Right atrium auricular region (tissue), 2 donors: Measurements from ENCODE around the gene SYNE2. TPM values are rescaled to one million over a fixed set of nuclear protein-coding genes. Genes with fewer than 3 reads are reported as not detected.
"Not testable (repeated sequence)": the region's sequence is repeated elsewhere in the genome, so short reads cannot be mapped to it uniquely, and the experiment has no call there.

ENCODE experiments used
- DNase-seq: peaks from one replicate; pipeline ENCODE4 v3.0.0-alpha.2; 2019; ENCODE audit warnings: low spot score
- H3K27ac ChIP-seq, 2 donors: fragments of 200-600 bp; sonication (generic); 1 replicate in 1 of 2; 2 replicates in 1 of 2; pipeline ENCODE4 v1.5.1; 2016 to 2019
- H3K27me3 ChIP-seq, 2 donors: fragments of 200-600 bp; sonication (generic); one replicate each; pipeline versions ENCODE4 v1.5.1 to v1.6.0; 2017 to 2019
- H3K36me3 ChIP-seq: fragments of 200-600 bp; sonication (generic); one replicate; pipeline ENCODE4 v1.5.1; 2016
- H3K4me1 ChIP-seq, 2 donors: fragments of 200-600 bp; sonication (generic); one replicate each; pipeline versions ENCODE4 v1.5.1 to v1.6.0; 2017 to 2019
- H3K4me3 ChIP-seq, 2 donors: fragments of 200-600 bp; sonication (generic); 1 replicate in 1 of 2; 2 replicates in 1 of 2; pipeline ENCODE4 v1.5.1; 2017 to 2019; ENCODE audit warnings: mild to moderate bottlenecking in 1 of 2, moderate library complexity in 1 of 2
- H3K9me3 ChIP-seq, 2 donors: fragments of 200-600 bp; sonication (generic); one replicate each; pipeline ENCODE4 v1.5.1; 2019
- CTCF ChIP-seq, 2 donors: fragments of 200-600 bp; sonication (generic); IDR thresholded peaks; one replicate each; pipeline ENCODE4 v1.5.1; 2019; ENCODE audit warnings: antibody characterized with exemption in 2 of 2
- total RNA-seq, 2 donors: library from RNA; depleted of rRNA; stranded (reverse); fragments of >200 nt; gene quantifications; one replicate each; pipeline ENCODE4 v1.1.0, GENCODE V29; 2016

Gene SYNE2
- total RNA-seq, 2 donors from 2014 or later, result 149 to 202 TPM

GRCh38 chr14:64176330-64176729 is 323.5 kb downstream of the SYNE2 start:
- no peak for DNase-seq
- H3K36me3 ChIP-seq, result peaks cover 28% of the 10 kb centered on the region
- TF ChIP-seq CTCF (IDR thresholded peaks at IDR 0.05), result no peak

GRCh38 chr14:64178814-64179213 is 326.0 kb downstream of the SYNE2 start:
- H3K4me1 ChIP-seq, result no peaks in the 10 kb centered on the region
- no peak overlapping the region for H3K27ac ChIP-seq
- H3K9me3 ChIP-seq, result no peaks in the 10 kb centered on the region
- H3K36me3 ChIP-seq, result peaks cover 21% of the 10 kb centered on the region
- H3K27me3 ChIP-seq, result no peaks in the 10 kb centered on the region
- no peak for TF ChIP-seq CTCF (IDR thresholded peaks at IDR 0.05)
- H3K4me3 ChIP-seq, result no peak overlapping the region
- DNase-seq, result no peak

More at GRCh38 chr14:64176330-64176729, 323.5 kb downstream of the SYNE2 start:
- Histone ChIP-seq H3K4me1 (no peaks in the 10 kb centered on the region), H3K4me3 (no peak overlapping the region), H3K27me3 (no peaks in the 10 kb centered on the region), H3K9me3 (no peaks in the 10 kb centered on the region), H3K27ac (no peak overlapping the region)

- H3K36me3 ChIP-seq, result peaks cover 14% of the 10 kb centered on the region
- H3K27me3 ChIP-seq, H3K4me1 ChIP-seq, H3K4me3 ChIP-seq, H3K27ac ChIP-seq, H3K9me3 ChIP-seq, DNase-seq: not testable (repeated sequence)
These were observed 330.1 kb downstream of the SYNE2 start for GRCh38 chr14:64182908-64183307.

GRCh38 chr14:64184103-64184729 is 331.4 kb downstream of the SYNE2 start:
- H3K27ac ChIP-seq, result no peak overlapping the region
- peaks cover 9% of the 10 kb centered on the region for H3K36me3 ChIP-seq
- DNase-seq, result no peak
- no peak overlapping the region for H3K4me3 ChIP-seq
- TF ChIP-seq CTCF (IDR thresholded peaks at IDR 0.05), result no peak
- no peaks in the 10 kb centered on the region for H3K9me3 ChIP-seq
- H3K4me1 ChIP-seq, result no peaks in the 10 kb centered on the region
- H3K27me3 ChIP-seq, result no peaks in the 10 kb centered on the region

GRCh38 chr14:64185184-64185583 is 332.4 kb downstream of the SYNE2 start:
- Histone ChIP-seq H3K4me1 (no peaks in the 10 kb centered on the region), H3K9me3 (no peaks in the 10 kb centered on the region), H3K36me3 (peaks cover 18% of the 10 kb centered on the region), H3K4me3 (no peak overlapping the region), H3K27me3 (no peaks in the 10 kb centered on the region), H3K27ac (no peak overlapping the region)
- no peak for TF ChIP-seq CTCF (IDR thresholded peaks at IDR 0.05)
- DNase-seq, result no peak

- H3K4me1 ChIP-seq, result no peaks in the 10 kb centered on the region
- no peaks in the 10 kb centered on the region for H3K9me3 ChIP-seq
- H3K27me3 ChIP-seq, result no peaks in the 10 kb centered on the region
- no peak for TF ChIP-seq CTCF (IDR thresholded peaks at IDR 0.05)
- DNase-seq, result no peak
- no peak overlapping the region for H3K4me3 ChIP-seq
- peaks cover 21% of the 10 kb centered on the region for H3K36me3 ChIP-seq
- no peak overlapping the region for H3K27ac ChIP-seq
These were observed 333.7 kb downstream of the SYNE2 start for GRCh38 chr14:64186231-64187129.
